ENCODE results near the gene CSTA. TPM values are rescaled to one million over a fixed set of nuclear protein-coding genes. Genes with fewer than 3 reads are reported as not detected.

The CSTA gene
- total RNA-seq, 1 donor from 2014 or later: 38.0 TPM

DNA sequence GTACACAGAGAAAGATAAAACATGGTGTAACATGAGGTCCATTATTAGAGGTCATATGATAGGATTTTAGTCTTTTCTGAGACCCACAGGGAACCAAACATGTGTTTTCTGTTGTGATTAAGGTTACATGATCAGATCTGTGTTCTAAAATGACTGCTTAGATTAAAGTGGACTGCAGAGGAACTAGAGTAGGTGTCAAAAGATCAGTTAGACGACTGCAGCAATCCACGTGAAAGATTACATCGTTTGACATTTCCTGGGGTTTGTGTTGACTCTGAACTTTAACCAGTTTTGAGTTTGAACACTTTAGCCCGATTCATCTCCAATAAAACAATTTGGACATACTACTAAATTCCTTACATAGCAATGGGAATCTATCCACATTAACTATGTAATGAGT, 52.9 kb downstream of the CSTA start:
- DNase-seq (ENCODE audit: low spot score): no peak

DNA sequence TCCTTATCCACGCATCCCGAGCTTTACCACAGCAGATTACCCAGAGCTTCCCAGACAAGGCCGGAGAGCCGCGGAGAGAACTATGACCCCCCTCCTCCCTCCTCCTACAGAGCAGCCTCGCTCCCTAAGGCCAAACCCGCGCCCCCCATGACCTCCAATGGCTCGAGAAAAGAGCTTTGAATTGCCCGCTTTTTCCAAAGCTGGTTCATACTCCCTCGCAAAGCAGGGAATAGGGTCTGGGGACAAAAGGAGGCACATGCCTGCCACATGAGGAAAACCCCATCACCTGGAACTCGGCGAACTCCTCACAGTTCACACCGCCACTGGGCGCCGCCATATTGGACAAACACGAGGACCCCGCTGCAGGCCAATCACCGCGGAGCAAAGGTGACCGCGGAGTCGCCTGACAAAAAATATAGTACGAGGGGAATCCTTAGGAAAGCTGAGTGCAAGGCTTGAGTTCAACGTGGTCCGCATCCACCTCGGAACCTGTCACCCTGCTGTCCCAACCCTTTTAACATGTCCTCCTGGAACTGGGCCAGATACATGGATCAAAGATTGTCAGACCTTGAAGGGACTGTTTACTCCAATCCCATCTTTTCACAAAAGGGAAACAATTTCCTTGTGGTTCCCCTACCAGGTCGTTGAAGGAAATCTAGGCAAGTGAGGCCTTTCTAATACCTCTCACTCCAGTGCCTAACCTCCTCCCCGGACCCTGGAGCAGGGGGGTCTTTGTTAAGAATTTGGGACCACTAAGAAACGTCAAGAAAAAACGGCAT, 58.0 kb downstream of the CSTA start, which contains the start of gene MIX23:
Gene MIX23, minus strand, starts transcription at position 344 of the 779 bp plus-strand sequence. Its CDS starts 7 bp downstream, at position 337.
- DNase-seq (ENCODE audit: low spot score): peak; percentile 92

DNA sequence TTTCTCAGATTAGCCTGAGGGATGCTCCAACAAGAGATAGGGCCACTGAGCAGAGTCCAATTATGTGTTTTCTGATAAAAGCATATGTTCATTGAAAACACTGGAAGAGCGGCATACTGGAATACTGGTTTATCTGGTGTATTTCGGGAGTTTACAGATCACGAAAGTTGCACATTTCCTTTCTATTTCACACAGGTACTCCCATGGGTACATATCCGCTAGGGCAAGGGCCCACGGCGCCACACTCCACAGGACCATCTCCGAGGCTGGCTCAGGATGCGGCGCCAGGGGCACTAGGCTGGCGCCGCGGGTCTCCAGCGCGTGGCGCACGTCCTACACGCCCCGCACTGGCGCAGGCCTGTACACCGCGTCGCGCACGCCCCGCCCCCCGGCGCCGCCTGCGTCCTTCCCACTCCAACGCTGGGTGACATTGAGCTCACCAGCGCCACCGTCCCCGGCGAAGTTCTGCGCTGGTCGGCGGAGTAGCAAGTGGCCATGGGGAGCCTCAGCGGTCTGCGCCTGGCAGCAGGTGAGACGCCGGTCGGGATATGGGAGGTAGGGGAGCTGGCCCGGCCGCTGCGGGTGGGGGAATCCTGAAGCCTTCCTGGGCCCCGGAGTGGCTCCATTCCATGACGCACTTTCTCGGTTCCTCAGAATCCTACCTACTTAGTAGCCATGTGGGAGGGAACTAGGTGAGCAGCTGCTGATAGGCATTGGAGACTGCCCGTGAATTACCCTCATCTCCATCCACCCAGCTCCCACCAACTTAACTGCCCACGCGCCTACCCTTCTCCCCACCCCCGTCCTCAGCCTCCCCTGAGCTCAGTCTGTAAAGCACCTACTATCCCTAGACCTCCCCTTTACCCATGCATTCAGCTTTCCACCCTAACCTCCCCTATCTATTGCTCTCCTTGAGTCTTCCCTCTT, 59.0 kb downstream of the CSTA start, which contains the start of gene FAM162A:
Gene FAM162A, plus strand, starts transcription at position 412 of the 927 bp plus-strand sequence. Its CDS starts 84 bp downstream, at position 496.
- peak; percentile 95 for DNase-seq (ENCODE audit: low spot score)

DNA sequence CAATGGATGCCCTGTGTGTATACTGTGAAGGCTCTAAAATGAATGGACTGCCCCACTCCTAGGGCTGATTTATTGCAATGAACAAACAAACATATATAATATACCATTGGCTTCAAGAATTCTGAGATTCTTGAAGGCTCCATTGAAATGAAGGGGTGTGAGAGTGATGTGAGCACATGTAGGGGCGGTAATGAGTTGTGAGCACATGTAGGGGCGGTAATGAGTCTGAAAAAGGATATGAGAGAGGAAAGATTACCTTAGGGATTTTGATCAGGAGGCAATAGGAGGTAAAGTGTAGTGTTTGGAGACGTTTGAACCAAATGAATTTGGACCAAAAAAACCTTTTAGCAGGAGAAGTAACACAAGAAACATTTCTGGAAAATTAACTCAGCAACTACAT, 62.7 kb downstream of the CSTA start:
- DNase-seq (ENCODE audit: low spot score): no peak

DNA sequence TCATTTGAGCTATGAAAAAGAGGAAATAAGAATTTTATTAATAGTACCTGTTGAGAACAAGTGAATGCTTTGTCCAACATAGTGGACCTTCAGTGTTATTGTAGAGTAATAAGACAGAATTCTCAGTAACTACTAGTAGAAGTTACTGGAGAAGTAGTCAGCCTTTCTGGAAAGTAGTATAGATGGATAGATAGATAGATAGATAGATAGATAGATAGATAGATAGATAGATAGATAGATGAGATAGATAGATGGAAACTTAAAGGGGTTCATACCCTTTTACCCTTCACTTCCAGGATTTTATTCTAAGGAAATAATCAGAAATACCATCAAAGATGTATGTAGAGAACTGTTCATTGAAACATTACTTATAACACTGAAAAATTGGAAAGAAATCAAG, 64.1 kb downstream of the CSTA start:
- DNase-seq (ENCODE audit: low spot score): no peak

DNA sequence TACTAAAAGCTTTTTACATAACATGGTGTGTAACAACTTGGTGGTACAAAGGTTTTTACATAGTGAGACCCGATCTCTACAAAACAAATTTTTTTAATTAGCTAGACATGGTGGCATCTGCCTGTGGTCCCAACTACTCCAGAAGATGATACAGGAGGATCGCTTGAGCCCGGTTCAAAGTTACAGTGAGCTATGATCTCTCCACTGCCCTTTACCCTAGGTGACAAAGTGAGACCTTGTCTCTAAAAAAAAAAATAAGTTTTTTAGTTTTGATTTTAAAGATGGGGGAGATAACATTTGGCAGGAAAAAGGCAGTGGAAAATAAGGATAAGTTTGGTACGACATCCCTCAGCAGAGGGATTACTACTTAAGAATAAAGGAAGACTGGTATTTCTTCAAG, 64.8 kb downstream of the CSTA start:
- no peak for DNase-seq (ENCODE audit: low spot score)

DNA sequence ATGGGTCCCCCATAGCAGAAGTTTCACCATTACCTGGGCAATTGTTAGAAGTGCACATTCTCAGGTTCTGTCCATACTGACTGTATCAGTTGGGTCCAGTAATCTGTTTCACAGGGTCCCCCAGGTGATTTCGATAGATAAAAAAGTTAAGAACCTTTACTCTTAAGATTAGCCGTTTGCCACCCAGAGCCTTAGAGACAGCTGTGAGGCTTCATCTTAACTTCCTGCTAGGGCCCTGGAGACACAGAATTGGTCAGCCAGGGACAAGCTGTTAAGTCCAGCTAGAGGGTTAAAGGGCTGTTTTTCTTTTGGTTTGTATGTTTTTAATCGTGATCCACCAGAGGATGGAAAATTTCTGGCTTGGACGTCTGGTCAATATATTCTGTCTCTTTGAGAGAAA, 65.6 kb downstream of the CSTA start:
- no peak for DNase-seq (ENCODE audit: low spot score)

Other genes starting within 250 kb of the CSTA start
- gene CASR, start 141.6 kb upstream of the CSTA start, total RNA-seq (ENCODE audit: insufficient read depth, low replicate concordance): 1.4 TPM
- 6.5 TPM for gene MIX23, start 58.0 kb downstream of the CSTA start, total RNA-seq (ENCODE audit: insufficient read depth, low replicate concordance)
- gene FAM162A, start 58.9 kb downstream of the CSTA start, total RNA-seq (ENCODE audit: insufficient read depth, low replicate concordance): 47.4 TPM
- gene WDR5B, start 90.8 kb downstream of the CSTA start, total RNA-seq (ENCODE audit: insufficient read depth, low replicate concordance): 6.0 TPM
- gene KPNA1, start 189.7 kb downstream of the CSTA start, total RNA-seq (ENCODE audit: insufficient read depth, low replicate concordance): 20.0 TPM
- 31.5 TPM for gene PARP9, start 239.1 kb downstream of the CSTA start, total RNA-seq (ENCODE audit: insufficient read depth, low replicate concordance)
- gene DTX3L, start 239.1 kb downstream of the CSTA start, total RNA-seq (ENCODE audit: insufficient read depth, low replicate concordance): 14.9 TPM

All from umbilical cord (tissue), 2 donors.